H1 (cell line): ENCODE measurements around the gene MAPK14. TPM values are rescaled to one million over a fixed set of nuclear protein-coding genes. Genes with fewer than 3 reads are reported as not detected.
A peak's percentile ranks its signal among the peaks of the same experiment; 100 is the strongest.

Source experiments
- CTCF ChIA-PET: fragments of 300-600 bp; sonication (Branson Sonifier 250); formaldehyde crosslinking; loops from one replicate; lab custom pipeline; 2021; ENCODE audit not compliant: partially characterized antibody; lab: Charles Lee
- POLR2A ChIA-PET: fragments of 300-600 bp; sonication (Branson Sonifier 250); formaldehyde crosslinking; loops from one replicate; lab custom pipeline; 2021; ENCODE audit warnings: inconsistent platforms; ENCODE audit not compliant: partially characterized antibody; lab: Charles Lee
- DNase-seq, 2 experiments: peaks; one replicate each; pipeline versions ENCODE4 v3.0.0 to v3.0.0-alpha.2; 2010 to 2022; ENCODE audit warnings: low spot score in 2 of 2, low read depth in 1 of 2, mixed read lengths in 1 of 2
- FAIRE-seq: peaks from 2 replicates; lab custom pipeline; 2011; peaks lifted over from hg19 to GRCh38; lab: Jason Lieb, UNC
- H2AFZ ChIP-seq: 2 replicates; pipeline ENCODE4 v1.8.1; 2012; ENCODE audit warnings: low read length, inconsistent platforms
- H2AK5ac ChIP-seq: 2 replicates; pipeline ENCODE4 v1.6.1; 2013; ENCODE audit warnings: low read depth, low read length
- H2BK120ac ChIP-seq: replicated peaks from 2 replicates; pipeline ENCODE3; 2013; ENCODE audit warnings: low read depth, low read length, inconsistent platforms
- H2BK12ac ChIP-seq: 2 replicates; pipeline ENCODE4 v1.6.1; 2013; ENCODE audit warnings: low read depth, low read length
- H2BK15ac ChIP-seq: 2 replicates; pipeline ENCODE4 v1.6.1; 2013; ENCODE audit warnings: low read length
- H2BK20ac ChIP-seq: 2 replicates; pipeline ENCODE4 v1.6.1; 2013; ENCODE audit warnings: low read length
- H2BK5ac ChIP-seq: 2 replicates; pipeline ENCODE4 v1.6.1; 2013; ENCODE audit warnings: low read depth, low read length
- H3K14ac ChIP-seq: 2 replicates; pipeline ENCODE4 v1.6.1; 2013; ENCODE audit warnings: inconsistent platforms; ENCODE audit not compliant: insufficient read length
- H3K18ac ChIP-seq: 2 replicates; pipeline ENCODE4 v1.6.1; 2013; ENCODE audit warnings: low read length; ENCODE audit errors: extremely low read depth
- H3K23ac ChIP-seq: 2 replicates; pipeline ENCODE4 v1.6.1; 2013; ENCODE audit warnings: inconsistent platforms; ENCODE audit not compliant: insufficient read length
- H3K23me2 ChIP-seq: 2 replicates; pipeline ENCODE4 v1.6.1; 2013; ENCODE audit warnings: low read depth, low read length
- H3K27ac ChIP-seq: 2 replicates; pipeline ENCODE4 v1.6.1; 2011; ENCODE audit warnings: low read depth, low read length, inconsistent platforms
- H3K27me3 ChIP-seq, 4 experiments: replicated peaks in 1 of 4; 1 replicate in 1 of 4; 2 replicates in 3 of 4; pipeline versions ENCODE4 v1.6.1 to v1.8.1; 2011 to 2013; ENCODE audit warnings: low read length in 3 of 4, mild to moderate bottlenecking in 3 of 4, inconsistent platforms in 2 of 4, mixed read lengths in 2 of 4, moderate library complexity in 1 of 4; ENCODE audit not compliant: control insufficient read depth in 3 of 4, insufficient read depth in 3 of 4; ENCODE audit errors: extremely low read depth in 1 of 4
- H3K36me3 ChIP-seq, 4 experiments: 2 replicates each; pipeline versions ENCODE4 v1.6.1 to v1.8.1; 2011 to 2013; ENCODE audit warnings: mild to moderate bottlenecking in 4 of 4, low read length in 3 of 4, moderate library complexity in 2 of 4, control low read depth in 1 of 4, inconsistent platforms in 1 of 4; ENCODE audit not compliant: insufficient read depth in 4 of 4, control insufficient read depth in 2 of 4
- H3K4ac ChIP-seq: replicated peaks from 2 replicates; pipeline ENCODE3; 2013; ENCODE audit warnings: low read length, low read depth, mixed read lengths, inconsistent platforms; ENCODE audit not compliant: insufficient read length
- H3K4me1 ChIP-seq, 4 experiments: replicated peaks in 1 of 4; 1 replicate in 1 of 4; 2 replicates in 3 of 4; pipeline versions ENCODE4 v1.6.1 to v1.8.1; 2011 to 2013; ENCODE audit warnings: low read length in 3 of 4, inconsistent platforms in 2 of 4, mixed read lengths in 1 of 4; ENCODE audit not compliant: insufficient read depth in 4 of 4, control insufficient read depth in 3 of 4
- H3K4me2 ChIP-seq, 2 experiments: 2 replicates each; pipeline versions ENCODE4 v1.6.1 to v1.8.1; 2011 to 2013; ENCODE audit warnings: low read depth in 2 of 2, low read length in 2 of 2, control low read depth in 1 of 2, inconsistent platforms in 1 of 2, mild to moderate bottlenecking in 1 of 2; ENCODE audit not compliant: insufficient read depth in 1 of 2
- H3K4me3 ChIP-seq, 4 experiments: fragments of 200-600, 300-600 bp in 1 of 4; sonication (generic), shearing (Covaris generic), sonication (Bioruptor Twin) in 1 of 4; 2 replicates each; pipeline versions ENCODE4 v1.5.1 to v1.8.1; 2011 to 2016; ENCODE audit warnings: low read length in 4 of 4, low read depth in 3 of 4, control low read depth in 2 of 4, inconsistent platforms in 2 of 4, mild to moderate bottlenecking in 2 of 4, mixed read lengths in 1 of 4, moderate library complexity in 1 of 4; ENCODE audit not compliant: insufficient read depth in 2 of 4; ENCODE audit errors: extremely low read depth in 1 of 4
- H3K56ac ChIP-seq: replicated peaks from 2 replicates; pipeline ENCODE3; 2013; ENCODE audit warnings: low read depth, mild to moderate bottlenecking, mixed read lengths, low read length, inconsistent platforms; ENCODE audit not compliant: insufficient read length
- H3K79me1 ChIP-seq: 2 replicates; pipeline ENCODE4 v1.6.1; 2013; ENCODE audit warnings: low read depth, low read length, control low read depth
- H3K79me2 ChIP-seq, 2 experiments: 2 replicates each; pipeline versions ENCODE4 v1.6.1 to v1.8.1; 2012 to 2013; ENCODE audit warnings: low read length in 2 of 2, mild to moderate bottlenecking in 2 of 2, inconsistent platforms in 1 of 2; ENCODE audit not compliant: insufficient read depth in 2 of 2, control insufficient read depth in 1 of 2
- H3K9ac ChIP-seq, 4 experiments: replicated peaks in 1 of 4; 1 replicate in 1 of 4; 2 replicates in 3 of 4; pipeline versions ENCODE4 v1.6.1 to v1.8.1; 2011 to 2013; ENCODE audit warnings: low read depth in 3 of 4, low read length in 3 of 4, control low read depth in 2 of 4, mild to moderate bottlenecking in 2 of 4, moderate library complexity in 2 of 4, inconsistent platforms in 1 of 4; ENCODE audit errors: extremely low read depth in 1 of 4
- H3K9me3 ChIP-seq, 2 experiments: 2 replicates each; pipeline versions ENCODE4 v1.6.1 to v1.8.1; 2012 to 2013; ENCODE audit warnings: mild to moderate bottlenecking in 2 of 2, moderate library complexity in 2 of 2, control low read depth in 1 of 2, inconsistent platforms in 1 of 2, low read depth in 1 of 2, low read length in 1 of 2, mixed read lengths in 1 of 2; ENCODE audit not compliant: insufficient read depth in 2 of 2
- H4K20me1 ChIP-seq, 2 experiments: replicated peaks in 1 of 2; 2 replicates each; pipeline versions ENCODE3 to v1.8.1; 2011 to 2013; ENCODE audit warnings: inconsistent platforms in 2 of 2, low read length in 2 of 2, mild to moderate bottlenecking in 1 of 2; ENCODE audit not compliant: insufficient read depth in 2 of 2, control insufficient read depth in 1 of 2
- H4K5ac ChIP-seq: 2 replicates; pipeline ENCODE4 v1.6.1; 2013; ENCODE audit warnings: low read length, low read depth, mixed read lengths, inconsistent platforms; ENCODE audit not compliant: insufficient read length
- H4K8ac ChIP-seq: 2 replicates; pipeline ENCODE4 v1.8.0; 2013; ENCODE audit warnings: mild to moderate bottlenecking, moderate library complexity, low read length, inconsistent platforms; ENCODE audit not compliant: insufficient read depth; ENCODE audit errors: extremely low read depth
- H4K91ac ChIP-seq: replicated peaks from 2 replicates; pipeline ENCODE3; 2013; ENCODE audit warnings: low read length, mixed read lengths, inconsistent platforms; ENCODE audit not compliant: insufficient read length
- EGR1 ChIP-seq: IDR thresholded peaks from 2 replicates; pipeline ENCODE4 v1.6.1; 2011; ENCODE audit warnings: low read depth, low read length, borderline replicate concordance
- EP300 ChIP-seq, 2 experiments: IDR thresholded peaks; 1 replicate in 1 of 2; 2 replicates in 1 of 2; pipeline ENCODE4 v1.6.1; 2011 to 2012; ENCODE audit warnings: low read depth in 2 of 2, low read length in 2 of 2, mild to moderate bottlenecking in 2 of 2, borderline replicate concordance in 1 of 2, inconsistent platforms in 1 of 2, moderate library complexity in 1 of 2
- GABPA ChIP-seq: IDR thresholded peaks from 2 replicates; pipeline ENCODE4 v1.6.1; 2011; ENCODE audit warnings: mild to moderate bottlenecking, low read length, moderate library complexity, borderline replicate concordance; ENCODE audit not compliant: insufficient read depth
- HDAC2 ChIP-seq, 2 experiments: fragments of 300-600 bp in 1 of 2; sonication (generic) in 1 of 2; IDR thresholded peaks; 2 replicates each; pipeline ENCODE4 v1.6.1; 2011 to 2012; ENCODE audit warnings: low read depth in 2 of 2, low read length in 2 of 2, mild to moderate bottlenecking in 2 of 2, moderate library complexity in 2 of 2, borderline replicate concordance in 1 of 2, inconsistent platforms in 1 of 2
- NRF1 ChIP-seq: IDR thresholded peaks from 2 replicates; pipeline ENCODE4 v1.6.1; 2011; ENCODE audit warnings: mild to moderate bottlenecking, low read depth, low read length, improper control_type of control experiment
- POLR2AphosphoS5 ChIP-seq: IDR thresholded peaks from 2 replicates; pipeline ENCODE4 v1.6.1; 2011; ENCODE audit warnings: low read depth, low read length
- RNF2 ChIP-seq: fragments of 200-900, 300-1000 bp; sonication (generic); IDR thresholded peaks from 2 replicates; pipeline ENCODE4 v1.7.1; 2016; ENCODE audit warnings: borderline replicate concordance, low read depth, mild to moderate bottlenecking, antibody characterized with exemption, low read length; ENCODE audit not compliant: poor library complexity, severe bottlenecking; ENCODE audit errors: missing control alignments
- SAP30 ChIP-seq: fragments of 300-600 bp; sonication (generic); IDR thresholded peaks from 2 replicates; pipeline ENCODE4 v1.7.1; 2012; ENCODE audit warnings: low read length, moderate library complexity, mild to moderate bottlenecking, inconsistent platforms; ENCODE audit not compliant: insufficient read depth, insufficient replicate concordance
- SIRT6 ChIP-seq: IDR thresholded peaks from one replicate; pipeline ENCODE4 v1.7.1; 2012; ENCODE audit warnings: low read length, inconsistent platforms
- SP4 ChIP-seq: IDR thresholded peaks from 2 replicates; pipeline ENCODE4 v1.6.1; 2012; ENCODE audit warnings: low read length, inconsistent platforms
- WGBS, 2 experiments: shearing (Covaris generic) in 1 of 2; methylation state at CpG; one replicate each; pipeline versions ENCODE4 v1.1.6 to v1.1.7; 2013 to 2015; ENCODE audit warnings: low lambda C conversion rate in 2 of 2, mixed read lengths in 2 of 2, inconsistent platforms in 1 of 2, low coverage in 1 of 2, missing lambda C conversion rate in 1 of 2; ENCODE audit not compliant: insufficient replicate concordance in 2 of 2, insufficient coverage in 1 of 2, insufficient read length in 1 of 2; ENCODE audit errors: extremely low coverage in 1 of 2, missing lambda C conversion rate in 1 of 2; 5-methylcytosine and 5-hydroxymethylcytosine counted together
- polyA plus RNA-seq, 7 experiments: library from polyadenylated mRNA; depleted of rRNA in 3 of 7; stranded (reverse) in 5 of 7; unstranded in 2 of 7; fragments of >200 nt in 5 of 7; fragments of 200-250 nt in 2 of 7; gene quantifications; 1 replicate in 5 of 7; 2 replicates in 1 of 7; 4 replicates in 1 of 7; pipeline versions ENCODE4 v1.2.1 to v1.2.3, GENCODE V29; 2011 to 2013; ENCODE audit warnings: missing spikeins in 2 of 7, mixed read lengths in 2 of 7
- total RNA-seq: library from RNA; stranded (reverse); fragmentation: NEBNext Ultra II Directional; extraction: Animal tissue kit (Norgen Biotek cat#: 25700); gene quantifications from 2 replicates; pipeline ENCODE4 v1.2.1, GENCODE V29; 2021

Gene MAPK14
- total and polyA plus RNA-seq, 2 of the 8 experiments (the other 6 are each of a cell fraction or from before 2014, with no cell fraction given): 18.1 to 39.3 TPM

DNA sequence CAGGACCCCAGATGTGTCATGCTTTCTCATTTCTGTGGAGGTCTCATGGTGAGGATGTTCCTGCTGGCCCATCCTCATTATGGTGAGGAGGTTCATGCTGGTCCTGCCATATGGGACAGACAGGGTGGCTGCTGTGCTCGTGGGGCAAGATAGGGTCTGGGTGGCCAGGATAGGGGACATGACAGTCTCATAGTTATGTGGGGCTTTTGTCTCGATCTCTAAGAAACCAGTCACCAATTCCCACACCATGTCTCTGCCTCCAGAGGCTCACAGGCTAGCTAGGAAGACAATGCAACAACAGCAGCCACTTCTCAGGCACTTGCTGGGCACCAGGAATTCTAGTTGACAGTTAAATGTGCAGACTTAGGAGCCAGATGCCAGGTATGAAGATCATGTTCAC, 98.5 kb downstream of the MAPK14 start:
- H3K9ac ChIP-seq: no peak overlapping the region
- H3K79me1 ChIP-seq: no peaks in the 10 kb centered on the region
- POLR2A ChIA-PET: interaction anchor here (1.1 kb wide), 2 partner anchors 10 to 98 kb away, joined by 3 to 4 read pairs; no protein-coding TSS in a partner anchor
- no peaks in the 10 kb centered on the region for H3K79me2 ChIP-seq
- H4K91ac ChIP-seq: peak overlapping the region; percentile 87
- no peak for DNase-seq
- no peak overlapping the region for H3K23ac ChIP-seq
- H3K36me3 ChIP-seq: no peaks in the 10 kb centered on the region
- no peak overlapping the region for H2AFZ ChIP-seq
- no peak overlapping the region for H2AK5ac ChIP-seq
- H3K23me2 ChIP-seq: peaks cover 9% of the 10 kb centered on the region; the same call in 1 of the 2 replicates
- H3K4me1 ChIP-seq: peaks cover 0 to 7% (median 6%) of the 10 kb centered on the region in 4 experiments; a peak in 6 of 7 replicates
- H3K18ac ChIP-seq: no peak overlapping the region
- no peak overlapping the region for H2BK120ac ChIP-seq
- no peak overlapping the region for H4K5ac ChIP-seq
- no peaks in the 10 kb centered on the region for H3K9me3 ChIP-seq
- no peak overlapping the region for H3K56ac ChIP-seq
- 0 out of 2 replicates have a peak overlapping the region, but pooled peaks have one; percentile 39 for H2BK12ac ChIP-seq
- no peak overlapping the region for H2BK5ac ChIP-seq
- TF ChIP-seq POLR2AphosphoS5: no peak
- TF ChIP-seq RNF2: no peak
- no peak for TF ChIP-seq HDAC2 (IDR thresholded peaks at IDR 0.05; ENCODE audit: borderline replicate concordance in 1 of 2, low read depth in 2 of 2, low read length in 2 of 2)
- TF ChIP-seq EP300 (IDR thresholded peaks at IDR 0.05; ENCODE audit: borderline replicate concordance in 1 of 2, low read depth in 2 of 2, low read length in 2 of 2): no peak
- no peak for TF ChIP-seq SAP30
- TF ChIP-seq SP4: no peak
- TF ChIP-seq GABPA: no peak
- TF ChIP-seq SIRT6: no peak
- no peak for TF ChIP-seq NRF1
- no peak for TF ChIP-seq EGR1
- TF ChIP-seq, all 59 proteins: peak for 0
- Histone ChIP-seq H4K20me1 (no peaks in the 10 kb centered on the region), H2BK15ac (no peak overlapping the region), H3K14ac (no peak overlapping the region), H3K4ac (no peak overlapping the region), H4K8ac (no peak overlapping the region), H3K27ac (no peak overlapping the region), H3K4me2 (no peak overlapping the region), H2BK20ac (no peak overlapping the region), H3K27me3 (peaks cover 0 to 10% (median 3%) of the 10 kb centered on the region in 4 experiments; a peak in 4 of 7 replicates), H3K4me3 (no peak overlapping the region)
- no peak for FAIRE-seq
- CTCF ChIA-PET: interaction anchor here (0.6 to 3.4 kb wide), 6 partner anchors 10 to 80 kb away, joined by 3 to 19 read pairs (median 4); no protein-coding TSS in a partner anchor
- WGBS, 2 experiments: 92% methylated on average over 2 of the region's 2 CpGs; no CpG with 5 or more reads in 1 of the 2 experiments
